Measurements from ENCODE around the gene SVOP. TPM values are rescaled to one million over a fixed set of nuclear protein-coding genes. Genes with fewer than 3 reads are reported as not detected.
A peak's percentile ranks its signal among the peaks of the same experiment; 100 is the strongest.
"Not testable (repeated sequence)": the region's sequence is repeated elsewhere in the genome, so short reads cannot be mapped to it uniquely, and the experiment has no call there.

The SVOP gene
- polyA plus RNA-seq, 2 of the 4 experiments (the other 2 are of a cell fraction), result not detected

DNA sequence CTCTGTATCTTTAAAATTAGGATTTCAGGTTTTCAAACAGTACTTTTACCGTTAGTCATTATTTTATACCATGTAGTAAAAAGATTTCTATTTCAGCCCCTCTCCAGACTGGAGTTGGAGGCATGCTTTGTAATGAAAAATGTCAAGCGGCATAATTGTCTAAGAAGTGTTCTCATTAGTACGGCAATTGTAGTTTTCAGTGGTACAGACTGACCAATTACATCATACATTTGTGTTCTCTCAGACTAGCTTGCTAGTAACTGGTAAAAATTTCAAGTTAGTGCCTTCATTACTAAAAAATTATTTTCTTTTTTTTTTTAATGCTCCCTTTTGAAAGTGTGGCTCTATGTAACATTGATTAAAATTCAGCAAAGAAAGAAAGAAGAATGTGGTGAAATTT is 36.0 kb upstream of the SVOP start:
- Histone ChIP-seq H3K9me3 (no peaks in the 10 kb centered on the region), H3K4me3 (no peak overlapping the region), H3K27ac (no peak overlapping the region), H3K4me1 (peaks cover 8% of the 10 kb centered on the region), H3K4me2 (no peak overlapping the region)
- TF ChIP-seq CEBPB (IDR thresholded peaks at IDR 0.05) (no peak), KDM5A (IDR thresholded peaks at IDR 0.05) (no peak), FOSL2 (IDR thresholded peaks at IDR 0.05) (no peak), FOSL2 (CRISPR knock-in tag; IDR thresholded peaks at IDR 0.05) (no peak), ZC3H11A (IDR thresholded peaks at IDR 0.05) (no peak), CBX8 (IDR thresholded peaks at IDR 0.05) (no peak), RNF2 (IDR thresholded peaks at IDR 0.05; ENCODE audit: borderline replicate concordance, low read depth) (no peak), ZFP36 (IDR thresholded peaks at IDR 0.05; ENCODE audit: borderline replicate concordance, partially characterized antibody) (no peak), SMC3 (IDR thresholded peaks at IDR 0.05) (no peak), CBX2 (IDR thresholded peaks at IDR 0.05; ENCODE audit: borderline replicate concordance, low read depth) (no peak), RARB (CRISPR knock-in tag; IDR thresholded peaks at IDR 0.05) (no peak), NFE2L2 (conservative IDR thresholded peaks at IDR 0.05; ENCODE audit: low read length) (no peak), FOSB (CRISPR knock-in tag; IDR thresholded peaks at IDR 0.05) (no peak), RCOR1 (IDR thresholded peaks at IDR 0.05; ENCODE audit: low read depth, low read length) (no peak), RFX5 (IDR thresholded peaks at IDR 0.05) (no peak), HDAC2 (IDR thresholded peaks at IDR 0.05) (no peak), EP300 (IDR thresholded peaks at IDR 0.05) (no peak), ZNF302 (CRISPR knock-in tag; IDR thresholded peaks at IDR 0.05) (no peak)
- TF ChIP-seq, protein P1, sequence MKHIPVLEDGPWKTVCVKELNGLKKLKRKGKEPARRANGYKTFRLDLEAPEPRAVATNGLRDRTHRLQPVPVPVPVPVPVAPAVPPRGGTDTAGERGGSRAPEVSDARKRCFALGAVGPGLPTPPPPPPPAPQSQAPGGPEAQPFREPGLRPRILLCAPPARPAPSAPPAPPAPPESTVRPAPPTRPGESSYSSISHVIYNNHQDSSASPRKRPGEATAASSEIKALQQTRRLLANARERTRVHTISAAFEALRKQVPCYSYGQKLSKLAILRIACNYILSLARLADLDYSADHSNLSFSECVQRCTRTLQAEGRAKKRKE (CRISPR knock-in tag; IDR thresholded peaks at IDR 0.05; ENCODE audit: low read depth), result no peak
- FAIRE-seq, result no peak
- DNase-seq (ENCODE audit: low read depth in 1 of 2, low spot score in 1 of 2), result no peak
- ChIA-PET POLR2A (no interaction called here), CTCF (interaction anchor here (0.6 kb wide), 1 partner anchor 204 kb away, joined by 3 read pairs; no protein-coding TSS in a partner anchor)
- 80% methylated on average over 3 of the region's 3 CpGs for WGBS (ENCODE audit: missing lambda C conversion rate)
- no peak for ATAC-seq

DNA sequence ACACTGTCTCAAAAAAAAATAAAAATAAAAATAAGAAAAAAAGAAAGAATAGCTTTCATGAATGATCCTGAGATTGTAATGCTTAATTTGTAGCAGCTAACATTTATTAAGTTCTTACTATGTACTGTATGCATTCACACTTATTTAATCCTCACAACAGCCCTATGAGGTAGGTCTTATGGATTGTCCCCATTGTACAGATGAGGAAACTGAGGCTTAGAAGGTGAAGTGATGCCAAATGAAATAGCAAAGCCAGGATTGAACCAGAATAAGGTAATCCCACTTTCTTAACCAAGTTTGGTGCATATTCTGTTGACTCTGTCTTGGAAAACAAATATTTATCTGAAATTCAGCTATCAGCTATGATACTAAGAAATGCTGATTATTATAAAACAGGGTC is 33.7 kb upstream of the SVOP start:
- TF ChIP-seq MAFK (IDR thresholded peaks at IDR 0.05; ENCODE audit: partially characterized antibody) (peak; percentile 25), KDM5A (IDR thresholded peaks at IDR 0.05) (no peak), HOXA7 (CRISPR knock-in tag; IDR thresholded peaks at IDR 0.05) (no peak)
- Histone ChIP-seq H3K9me3 (no peaks in the 10 kb centered on the region), H3K4me2 (no peak overlapping the region), H3K27ac (no peak overlapping the region), H3K4me3 (no peak overlapping the region), H3K4me1 (peaks cover 8% of the 10 kb centered on the region)
- ATAC-seq, result no peak
- FAIRE-seq, result no peak
- CTCF ChIA-PET, result interaction anchor here (0.9 to 2.2 kb wide), 4 partner anchors 15 to 57 kb away, joined by 3 to 6 read pairs (median 4); no protein-coding TSS in a partner anchor
- POLR2A ChIA-PET, result interaction anchor here (0.6 to 0.9 kb wide), 2 partner anchors 488 to 495 kb away, joined by 3 to 8 read pairs; no protein-coding TSS in a partner anchor
- no peak for DNase-seq (ENCODE audit: low read depth in 1 of 2, low spot score in 1 of 2)

- not testable (repeated sequence) for ATAC-seq; FAIRE-seq; H3K27ac ChIP-seq; H3K4me3 ChIP-seq; H3K4me1 ChIP-seq; DNase-seq (ENCODE audit: low read depth in 1 of 2, low spot score in 1 of 2); H3K9me3 ChIP-seq
- peak overlapping the region; percentile 99 for H3K4me2 ChIP-seq
- ChIA-PET POLR2A (interaction anchor here (0.6 to 0.9 kb wide), 2 partner anchors 488 to 495 kb away, joined by 3 to 8 read pairs; no protein-coding TSS in a partner anchor), CTCF (interaction anchor here (0.6 to 2.2 kb wide), 3 partner anchors 16 to 55 kb away, joined by 3 to 6 read pairs (median 3); no protein-coding TSS in a partner anchor)
- WGBS (ENCODE audit: missing lambda C conversion rate), result 80% methylated on average over 4 of the region's 4 CpGs
Measured at GRCh38 chr12:109054124-109054513, 33.3 kb upstream of the SVOP start.

DNA sequence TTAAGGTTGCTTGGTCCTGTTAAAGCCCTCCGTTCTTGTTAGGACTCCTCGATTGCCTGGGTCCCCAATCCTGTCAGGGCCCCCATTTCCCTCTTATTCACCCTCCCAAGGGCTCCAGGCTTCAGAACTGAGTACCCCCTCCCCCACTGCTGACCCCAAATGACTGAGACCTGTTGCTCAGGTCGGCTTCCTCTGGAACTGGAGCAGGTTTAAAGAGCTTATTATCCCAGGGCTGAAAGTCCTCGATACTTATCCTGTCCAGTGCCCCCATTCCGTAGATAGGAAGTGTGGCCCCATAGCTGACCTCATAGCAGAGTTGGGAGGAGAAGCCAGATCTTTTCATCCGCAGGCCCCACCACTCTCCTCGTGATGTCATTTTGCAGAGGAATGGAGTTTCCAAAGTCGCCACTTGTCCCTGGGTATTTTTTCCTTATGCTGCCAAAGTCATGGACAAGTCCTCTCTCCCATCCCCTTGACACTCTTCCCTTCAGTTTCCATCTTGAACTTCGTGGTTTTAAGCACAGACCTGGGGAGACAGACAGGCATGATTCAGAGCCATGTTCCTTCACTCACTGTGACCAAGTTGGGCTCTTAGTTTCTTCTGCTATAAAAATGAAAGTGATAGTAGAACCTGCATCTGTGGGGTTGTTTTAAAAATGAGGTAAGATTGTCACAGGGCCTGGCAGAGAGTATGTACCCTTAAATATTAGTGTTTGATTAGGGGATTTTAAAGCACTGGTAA is 32.7 kb upstream of the SVOP start:
- DNase-seq (ENCODE audit: low read depth in 1 of 2, low spot score in 1 of 2), result no peak
- POLR2A ChIA-PET, result interaction anchor here (0.9 kb wide), 1 partner anchor 488 kb away, joined by 3 read pairs; no protein-coding TSS in a partner anchor
- no peak for FAIRE-seq
- peak overlapping the region; percentile 99 for H3K4me2 ChIP-seq
- 30% methylated on average over 9 of the region's 9 CpGs for WGBS (ENCODE audit: missing lambda C conversion rate)
- H3K4me3 ChIP-seq, result peak overlapping the region; percentile 96
- no peaks in the 10 kb centered on the region for H3K9me3 ChIP-seq
- peaks cover 8% of the 10 kb centered on the region for H3K4me1 ChIP-seq
- no peak for ATAC-seq
- peak overlapping the region; percentile 91 to 93; a peak in 5 of 6 replicates for H3K27ac ChIP-seq
- CTCF ChIA-PET, result interaction anchor here (0.6 to 2.2 kb wide), 4 partner anchors 16 to 56 kb away, joined by 3 to 6 read pairs (median 4); no protein-coding TSS in a partner anchor
- TF ChIP-seq FOSL2 (IDR thresholded peaks at IDR 0.05) (no peak), FOSL2 (CRISPR knock-in tag; IDR thresholded peaks at IDR 0.05) (no peak), EHF (CRISPR knock-in tag; IDR thresholded peaks at IDR 0.05) (no peak), BHLHE40 (IDR thresholded peaks at IDR 0.05; ENCODE audit: low read depth, low read length) (no peak), TP53 (CRISPR knock-in tag; IDR thresholded peaks at IDR 0.05) (no peak), JUN (IDR thresholded peaks at IDR 0.05) (no peak), ZFP36 (IDR thresholded peaks at IDR 0.05; ENCODE audit: borderline replicate concordance, partially characterized antibody) (no peak), RCOR1 (IDR thresholded peaks at IDR 0.05; ENCODE audit: low read depth, low read length) (no peak)
- TF ChIP-seq, protein P2, sequence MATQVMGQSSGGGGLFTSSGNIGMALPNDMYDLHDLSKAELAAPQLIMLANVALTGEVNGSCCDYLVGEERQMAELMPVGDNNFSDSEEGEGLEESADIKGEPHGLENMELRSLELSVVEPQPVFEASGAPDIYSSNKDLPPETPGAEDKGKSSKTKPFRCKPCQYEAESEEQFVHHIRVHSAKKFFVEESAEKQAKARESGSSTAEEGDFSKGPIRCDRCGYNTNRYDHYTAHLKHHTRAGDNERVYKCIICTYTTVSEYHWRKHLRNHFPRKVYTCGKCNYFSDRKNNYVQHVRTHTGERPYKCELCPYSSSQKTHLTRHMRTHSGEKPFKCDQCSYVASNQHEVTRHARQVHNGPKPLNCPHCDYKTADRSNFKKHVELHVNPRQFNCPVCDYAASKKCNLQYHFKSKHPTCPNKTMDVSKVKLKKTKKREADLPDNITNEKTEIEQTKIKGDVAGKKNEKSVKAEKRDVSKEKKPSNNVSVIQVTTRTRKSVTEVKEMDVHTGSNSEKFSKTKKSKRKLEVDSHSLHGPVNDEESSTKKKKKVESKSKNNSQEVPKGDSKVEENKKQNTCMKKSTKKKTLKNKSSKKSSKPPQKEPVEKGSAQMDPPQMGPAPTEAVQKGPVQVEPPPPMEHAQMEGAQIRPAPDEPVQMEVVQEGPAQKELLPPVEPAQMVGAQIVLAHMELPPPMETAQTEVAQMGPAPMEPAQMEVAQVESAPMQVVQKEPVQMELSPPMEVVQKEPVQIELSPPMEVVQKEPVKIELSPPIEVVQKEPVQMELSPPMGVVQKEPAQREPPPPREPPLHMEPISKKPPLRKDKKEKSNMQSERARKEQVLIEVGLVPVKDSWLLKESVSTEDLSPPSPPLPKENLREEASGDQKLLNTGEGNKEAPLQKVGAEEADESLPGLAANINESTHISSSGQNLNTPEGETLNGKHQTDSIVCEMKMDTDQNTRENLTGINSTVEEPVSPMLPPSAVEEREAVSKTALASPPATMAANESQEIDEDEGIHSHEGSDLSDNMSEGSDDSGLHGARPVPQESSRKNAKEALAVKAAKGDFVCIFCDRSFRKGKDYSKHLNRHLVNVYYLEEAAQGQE (IDR thresholded peaks at IDR 0.05), result no peak
